ENCODE data around the gene CBLN1. TPM values are rescaled to one million over a fixed set of nuclear protein-coding genes. Genes with fewer than 3 reads are reported as not detected.
A peak's percentile ranks its signal among the peaks of the same experiment; 100 is the strongest.

The CBLN1 gene
- total RNA-seq, 4 donors from 2014 or later = 0.60 TPM; not detected in 3

DNA sequence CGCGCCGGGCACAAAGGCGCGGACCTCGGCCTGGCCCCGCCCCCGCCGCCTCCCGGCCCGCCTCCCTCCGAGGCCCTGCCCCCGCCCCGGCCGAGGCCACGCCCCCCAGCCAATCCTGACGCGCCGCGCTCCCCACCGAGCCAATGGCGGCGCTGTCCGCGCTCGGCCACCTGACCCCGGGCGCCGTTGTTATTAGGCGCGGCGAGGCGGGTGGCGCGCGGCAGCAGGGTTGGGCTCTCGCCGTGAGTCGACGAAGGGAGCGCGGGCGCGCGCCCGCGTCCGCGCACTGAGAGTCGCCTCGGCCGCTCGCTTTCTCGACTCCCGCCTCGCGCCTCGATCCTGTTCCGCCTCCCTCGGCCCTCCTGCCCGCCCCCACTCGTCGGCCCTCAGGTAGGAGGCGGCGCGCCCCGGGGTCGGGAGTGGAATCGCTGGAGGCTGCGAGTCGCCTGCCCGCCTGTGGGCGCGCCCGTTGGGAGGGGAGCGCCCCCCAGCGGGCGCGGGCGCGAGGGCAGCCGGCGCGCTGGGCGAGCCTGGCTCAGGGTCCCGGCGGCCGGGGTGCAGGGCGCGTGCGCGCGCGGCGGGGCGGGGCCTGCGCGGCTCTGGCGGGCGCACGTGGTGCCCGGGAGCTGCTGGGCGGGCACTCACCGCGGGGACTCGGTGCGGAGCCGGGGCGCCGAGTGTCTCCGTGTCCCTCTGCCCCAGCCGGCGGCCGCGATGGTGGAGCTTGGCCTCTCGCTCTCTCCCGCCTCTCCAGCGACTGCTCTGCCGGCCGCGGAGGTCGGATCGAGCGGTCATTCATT lies 405 bp upstream of the CBLN1 start:
- H3K36me3 ChIP-seq = no peaks in the 10 kb centered on the region
- no peak for TF ChIP-seq EP300 (IDR thresholded peaks at IDR 0.05)
- peak in 2 of 5 experiments; percentile 10 to 21 for TF ChIP-seq CTCF (IDR thresholded peaks at IDR 0.05)
- no peaks in the 10 kb centered on the region for H3K9me3 ChIP-seq
- 1 to 2% methylated on average over 21 to 30 of the region's 124 CpGs for WGBS, 2 donors
- peaks cover 0 to 59% (median 4%) of the 10 kb centered on the region in 4 donors for H3K4me1 ChIP-seq
- no peak overlapping the region for H3K27ac ChIP-seq
- DNase-seq (ENCODE audit: low spot score in 2 of 2) = peak; percentile 23 to 50
- H3K27me3 ChIP-seq = peaks cover 0 to 73% of the 10 kb centered on the region in 2 donors
- peak overlapping the region in 3 of 4 donors; percentile 13 to 53 (median 34) for H3K4me3 ChIP-seq

- H3K4me3 ChIP-seq = peak overlapping the region in 1 of 4 donors; percentile 53
- 2% methylated on average over 27 to 32 of the region's 37 CpGs for WGBS, 2 donors
- TF ChIP-seq CTCF (IDR thresholded peaks at IDR 0.05) = no peak
- no peak for TF ChIP-seq POLR2A (IDR thresholded peaks at IDR 0.05)
- TF ChIP-seq EP300 (IDR thresholded peaks at IDR 0.05) = no peak
Observed at GRCh38 chr16:49280841-49281371, 732 bp downstream of the CBLN1 start.

GRCh38 chr16:49280105-49280741 lies 1.4 kb downstream of the CBLN1 start:
- no peak for TF ChIP-seq POLR2A (IDR thresholded peaks at IDR 0.05)
- TF ChIP-seq CTCF (IDR thresholded peaks at IDR 0.05) = no peak
- TF ChIP-seq EP300 (IDR thresholded peaks at IDR 0.05) = no peak
- no peak overlapping the region for H3K4me3 ChIP-seq
- peaks cover 0 to 61% (median 4%) of the 10 kb centered on the region in 4 donors for H3K4me1 ChIP-seq
- peaks cover 0 to 88% of the 10 kb centered on the region in 2 donors for H3K27me3 ChIP-seq
- 1 to 7% methylated on average over 16 to 34 of the region's 39 CpGs for WGBS, 2 donors
- no peak overlapping the region for H3K27ac ChIP-seq
- no peaks in the 10 kb centered on the region for H3K36me3 ChIP-seq
- no peaks in the 10 kb centered on the region for H3K9me3 ChIP-seq
- DNase-seq (ENCODE audit: low spot score in 2 of 2) = no peak

More at GRCh38 chr16:49280841-49281371, 732 bp downstream of the CBLN1 start:
- DNase-seq (ENCODE audit: low spot score in 2 of 2) = no peak
- Histone ChIP-seq H3K9me3 (no peaks in the 10 kb centered on the region), H3K4me1 (peaks cover 0 to 61% (median 4%) of the 10 kb centered on the region in 4 donors), H3K36me3 (no peaks in the 10 kb centered on the region), H3K27me3 (peaks cover 0 to 81% of the 10 kb centered on the region in 2 donors), H3K27ac (no peak overlapping the region)

- DNase-seq (ENCODE audit: low spot score in 2 of 2) = no peak
- no peaks in the 10 kb centered on the region for H3K36me3 ChIP-seq
- H3K4me3 ChIP-seq = no peak overlapping the region
- H3K27me3 ChIP-seq = peaks cover 0 to 89% of the 10 kb centered on the region in 2 donors
- no peaks in the 10 kb centered on the region for H3K9me3 ChIP-seq
- TF ChIP-seq EP300 (IDR thresholded peaks at IDR 0.05) = no peak
- TF ChIP-seq CTCF (IDR thresholded peaks at IDR 0.05) = no peak
- TF ChIP-seq POLR2A (IDR thresholded peaks at IDR 0.05) = no peak
- H3K4me1 ChIP-seq = peaks cover 0 to 61% (median 4%) of the 10 kb centered on the region in 4 donors
- WGBS, 2 donors = 9 to 15% methylated on average over 18 to 29 of the region's 29 CpGs
- no peak overlapping the region for H3K27ac ChIP-seq
Observed at GRCh38 chr16:49278944-49279725, 2.5 kb downstream of the CBLN1 start.
